Measurements from ENCODE around the gene RPE65.
"Not testable (repeated sequence)": the region's sequence is repeated elsewhere in the genome, so short reads cannot be mapped to it uniquely, and the experiment has no call there.

DNA sequence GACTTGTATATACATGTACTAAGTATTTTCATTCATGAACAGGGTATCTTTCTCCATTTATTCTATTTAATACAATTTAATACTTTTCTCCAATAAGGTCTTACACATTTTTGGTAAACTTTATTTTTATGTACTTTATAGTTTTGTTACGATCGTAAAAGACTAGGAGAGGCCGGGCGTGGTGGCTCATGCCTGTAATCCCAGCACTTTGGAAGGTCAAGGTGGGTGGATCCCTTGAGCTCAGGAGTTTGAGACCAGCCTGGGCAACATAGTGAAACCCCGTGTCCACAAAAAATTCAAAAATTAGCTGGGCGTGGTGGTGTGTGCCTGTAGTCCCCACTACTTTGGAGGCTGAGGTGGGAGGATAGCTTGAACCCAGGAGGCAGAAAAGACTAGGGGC is 42.5 kb upstream of the RPE65 start:
- TF ChIP-seq, protein P1, sequence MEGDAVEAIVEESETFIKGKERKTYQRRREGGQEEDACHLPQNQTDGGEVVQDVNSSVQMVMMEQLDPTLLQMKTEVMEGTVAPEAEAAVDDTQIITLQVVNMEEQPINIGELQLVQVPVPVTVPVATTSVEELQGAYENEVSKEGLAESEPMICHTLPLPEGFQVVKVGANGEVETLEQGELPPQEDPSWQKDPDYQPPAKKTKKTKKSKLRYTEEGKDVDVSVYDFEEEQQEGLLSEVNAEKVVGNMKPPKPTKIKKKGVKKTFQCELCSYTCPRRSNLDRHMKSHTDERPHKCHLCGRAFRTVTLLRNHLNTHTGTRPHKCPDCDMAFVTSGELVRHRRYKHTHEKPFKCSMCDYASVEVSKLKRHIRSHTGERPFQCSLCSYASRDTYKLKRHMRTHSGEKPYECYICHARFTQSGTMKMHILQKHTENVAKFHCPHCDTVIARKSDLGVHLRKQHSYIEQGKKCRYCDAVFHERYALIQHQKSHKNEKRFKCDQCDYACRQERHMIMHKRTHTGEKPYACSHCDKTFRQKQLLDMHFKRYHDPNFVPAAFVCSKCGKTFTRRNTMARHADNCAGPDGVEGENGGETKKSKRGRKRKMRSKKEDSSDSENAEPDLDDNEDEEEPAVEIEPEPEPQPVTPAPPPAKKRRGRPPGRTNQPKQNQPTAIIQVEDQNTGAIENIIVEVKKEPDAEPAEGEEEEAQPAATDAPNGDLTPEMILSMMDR (IDR thresholded peaks at IDR 0.05; ENCODE audit: low read depth, low read length) = not testable (repeated sequence)
- TF ChIP-seq POLR2A (IDR thresholded peaks at IDR 0.05; ENCODE audit: extremely low read depth, insufficient read length) = not testable (repeated sequence)
- TF ChIP-seq, protein P2, sequence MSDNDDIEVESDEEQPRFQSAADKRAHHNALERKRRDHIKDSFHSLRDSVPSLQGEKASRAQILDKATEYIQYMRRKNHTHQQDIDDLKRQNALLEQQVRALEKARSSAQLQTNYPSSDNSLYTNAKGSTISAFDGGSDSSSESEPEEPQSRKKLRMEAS (IDR thresholded peaks at IDR 0.05; ENCODE audit: low read depth, low read length) = not testable (repeated sequence)

Measured in NB4 (cell line).